RKO (cell line): ENCODE data around the gene LRP11.
A peak's percentile ranks its signal among the peaks of the same experiment; 100 is the strongest.
"Not testable (repeated sequence)": the region's sequence is repeated elsewhere in the genome, so short reads cannot be mapped to it uniquely, and the experiment has no call there.

ENCODE experiments used
- DNase-seq: peaks from one replicate; pipeline ENCODE4 v3.0.0-alpha.2; 2016; ENCODE audit warnings: low spot score

Gene LRP11

GRCh38 chr6:149897855-149898744 lies 33.9 kb upstream of the LRP11 start, which contains the start of gene RAET1E:
Gene RAET1E, minus strand, starts transcription at chr6:149898113. Its CDS starts 7,212 bp downstream, at chr6:149890901.
- no peak for DNase-seq

- peak; percentile 30 for DNase-seq
Observed at GRCh38 chr6:149897015-149897697, 33.0 kb upstream of the LRP11 start.

GRCh38 chr6:149896491-149896890 lies 32.3 kb upstream of the LRP11 start:
- no peak for DNase-seq

- peak; percentile 46 for DNase-seq
Observed at GRCh38 chr6:149895833-149896271, 31.7 kb upstream of the LRP11 start.

- DNase-seq: no peak
Observed at GRCh38 chr6:149895048-149895590, 31.0 kb upstream of the LRP11 start.

GRCh38 chr6:149891864-149892263 lies 27.7 kb upstream of the LRP11 start:
- DNase-seq: not testable (repeated sequence)

- DNase-seq: no peak
Observed at GRCh38 chr6:149891259-149891658, 27.1 kb upstream of the LRP11 start.

- no peak for DNase-seq
Observed at GRCh38 chr6:149890629-149891045, 26.5 kb upstream of the LRP11 start.

GRCh38 chr6:149889326-149889725 lies 25.2 kb upstream of the LRP11 start:
- no peak for DNase-seq

- no peak for DNase-seq
Observed at GRCh38 chr6:149888659-149889058, 24.5 kb upstream of the LRP11 start.

- no peak for DNase-seq
Observed at GRCh38 chr6:149888093-149888492, 23.9 kb upstream of the LRP11 start.

- no peak for DNase-seq
Observed at GRCh38 chr6:149887343-149887742, 23.2 kb upstream of the LRP11 start.

- no peak for DNase-seq
Observed at GRCh38 chr6:149885888-149886287, 21.7 kb upstream of the LRP11 start.

GRCh38 chr6:149884617-149885016 lies 20.5 kb upstream of the LRP11 start:
- DNase-seq: no peak

GRCh38 chr6:149884215-149884614 lies 20.1 kb upstream of the LRP11 start:
- no peak for DNase-seq

GRCh38 chr6:149881860-149882259 lies 17.7 kb upstream of the LRP11 start:
- no peak for DNase-seq

GRCh38 chr6:149881066-149881766 lies 17.1 kb upstream of the LRP11 start:
- DNase-seq: no peak

- no peak for DNase-seq
Observed at GRCh38 chr6:149877659-149878058, 13.5 kb upstream of the LRP11 start.

GRCh38 chr6:149876241-149876933 lies 12.2 kb upstream of the LRP11 start:
- DNase-seq: no peak

GRCh38 chr6:149872233-149872632 lies 8.1 kb upstream of the LRP11 start:
- no peak for DNase-seq

GRCh38 chr6:149871182-149871581 lies 7.0 kb upstream of the LRP11 start:
- no peak for DNase-seq
